Measurements from ENCODE around the gene AADAC. TPM values are rescaled to one million over a fixed set of nuclear protein-coding genes. Genes with fewer than 3 reads are reported as not detected.
"Not testable (repeated sequence)": the region's sequence is repeated elsewhere in the genome, so short reads cannot be mapped to it uniquely, and the experiment has no call there.

Gene AADAC
- total and polyA plus RNA-seq, 8 donors = 0.62 to 7.2 (median 0.92) TPM

DNA sequence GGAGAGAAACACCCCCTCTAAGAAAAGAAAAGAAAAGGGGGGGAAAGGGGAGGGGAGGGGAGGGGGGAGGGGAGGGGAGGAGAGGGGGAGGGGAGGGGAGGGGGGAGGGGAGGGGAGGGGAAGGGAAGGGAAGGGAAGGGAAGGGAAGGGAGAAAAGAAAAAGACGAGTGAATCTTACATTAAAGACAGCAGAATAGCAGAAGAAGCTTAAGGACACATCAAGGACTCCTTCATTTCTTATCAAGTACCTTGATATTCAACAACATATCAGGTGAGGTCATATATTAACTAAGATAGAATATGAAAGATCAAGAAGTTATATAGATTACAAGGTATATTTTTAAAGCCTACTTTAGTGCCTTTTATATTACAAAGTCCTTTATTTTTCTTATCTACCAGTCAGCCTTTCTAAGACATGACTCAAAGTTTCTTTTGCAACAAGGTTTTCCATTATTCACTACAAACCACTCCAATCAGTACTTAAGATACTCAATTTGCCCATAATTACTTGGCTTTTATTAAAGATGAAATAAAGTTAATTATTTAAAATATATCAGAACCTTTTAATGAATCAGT, 17.7 kb upstream of the AADAC start:
- intact Hi-C loops (cut with DNase I) = no loop called here

GRCh38 chr3:151798466-151798865, 15.4 kb upstream of the AADAC start:
- no peaks in the 10 kb centered on the region for H3K36me3 ChIP-seq
- H3K4me3 ChIP-seq = no peak overlapping the region
- no peaks in the 10 kb centered on the region for H3K4me1 ChIP-seq
- intact Hi-C loops (cut with DNase I) = no loop called here
- DNase-seq (no peak), ATAC-seq (no peak)
- no peak overlapping the region for H3K27ac ChIP-seq
- no peak for TF ChIP-seq CTCF (IDR thresholded peaks at IDR 0.05)
- no peaks in the 10 kb centered on the region for H3K9me3 ChIP-seq
- H3K27me3 ChIP-seq = no peaks in the 10 kb centered on the region

More for the DNA sequence above, 17.7 kb upstream of the AADAC start:
- Histone ChIP-seq H3K4me3 (no peak overlapping the region), H3K4me1 (no peaks in the 10 kb centered on the region), H3K9me3 (no peaks in the 10 kb centered on the region), H3K36me3 (no peaks in the 10 kb centered on the region), H3K27me3 (no peaks in the 10 kb centered on the region), H3K27ac (no peak overlapping the region)
- DNase-seq = no peak
- no peak for ATAC-seq
- TF ChIP-seq CTCF (IDR thresholded peaks at IDR 0.05) = no peak

GRCh38 chr3:151800431-151800830, 13.5 kb upstream of the AADAC start:
- ATAC-seq (no peak), DNase-seq (no peak)
- H3K4me1 ChIP-seq = no peaks in the 10 kb centered on the region
- no peak overlapping the region for H3K4me3 ChIP-seq
- no peak overlapping the region for H3K27ac ChIP-seq
- no peaks in the 10 kb centered on the region for H3K9me3 ChIP-seq
- intact Hi-C loops (cut with DNase I) = no loop called here
- TF ChIP-seq CTCF (IDR thresholded peaks at IDR 0.05) = no peak
- no peaks in the 10 kb centered on the region for H3K36me3 ChIP-seq
- H3K27me3 ChIP-seq = no peaks in the 10 kb centered on the region

- no peak for TF ChIP-seq CTCF (IDR thresholded peaks at IDR 0.05)
- DNase-seq (peak in 1 of 4 donors; percentile 5), ATAC-seq (no peak)
- Histone ChIP-seq H3K4me3 (no peak overlapping the region), H3K4me1 (no peaks in the 10 kb centered on the region), H3K27me3 (no peaks in the 10 kb centered on the region), H3K27ac (no peak overlapping the region), H3K9me3 (peaks cover 0 to 1% of the 10 kb centered on the region in 2 donors), H3K36me3 (no peaks in the 10 kb centered on the region)
- intact Hi-C loops (cut with DNase I) = no loop called here
Observed at GRCh38 chr3:151804267-151804666, 9.6 kb upstream of the AADAC start.

- intact Hi-C loops (cut with DNase I) = no loop called here
- Histone ChIP-seq H3K27me3 (no peaks in the 10 kb centered on the region), H3K4me1 (no peaks in the 10 kb centered on the region), H3K36me3 (no peaks in the 10 kb centered on the region), H3K27ac (no peak overlapping the region), H3K4me3 (no peak overlapping the region), H3K9me3 (peaks cover 0 to 3% of the 10 kb centered on the region in 2 donors)
- no peak for DNase-seq
- no peak for ATAC-seq
- no peak for TF ChIP-seq CTCF (IDR thresholded peaks at IDR 0.05)
Observed at GRCh38 chr3:151806838-151807237, 7.1 kb upstream of the AADAC start.

- DNase-seq; intact Hi-C loops (cut with DNase I); H3K36me3 ChIP-seq; H3K4me3 ChIP-seq; ATAC-seq; H3K27ac ChIP-seq; H3K27me3 ChIP-seq; H3K4me1 ChIP-seq; H3K9me3 ChIP-seq: not testable (repeated sequence)
Observed at GRCh38 chr3:151808926-151809325, 5.0 kb upstream of the AADAC start.
